OCI-LY7 (cell line): Measurements from ENCODE around the gene MAML3.

Source experiments
- EZH2phosphoT487 ChIP-seq: fragments of 200-600 bp; sonication (generic); IDR thresholded peaks from 2 replicates; pipeline ENCODE4 v1.6.1; 2018; ENCODE audit warnings: low read depth, borderline replicate concordance, mild to moderate bottlenecking, mixed run types, antibody characterized with exemption, low read length, moderate library complexity, mixed read lengths
- TF ChIP-seq, protein P1 (sequence below): fragments of 200-600 bp; sonication (generic); conservative IDR thresholded peaks from 2 replicates; pipeline ENCODE4 v1.5.1; 2014; ENCODE audit warnings: mild to moderate bottlenecking, antibody characterized with exemption, low read length, moderate library complexity, mixed read lengths

DNA sequence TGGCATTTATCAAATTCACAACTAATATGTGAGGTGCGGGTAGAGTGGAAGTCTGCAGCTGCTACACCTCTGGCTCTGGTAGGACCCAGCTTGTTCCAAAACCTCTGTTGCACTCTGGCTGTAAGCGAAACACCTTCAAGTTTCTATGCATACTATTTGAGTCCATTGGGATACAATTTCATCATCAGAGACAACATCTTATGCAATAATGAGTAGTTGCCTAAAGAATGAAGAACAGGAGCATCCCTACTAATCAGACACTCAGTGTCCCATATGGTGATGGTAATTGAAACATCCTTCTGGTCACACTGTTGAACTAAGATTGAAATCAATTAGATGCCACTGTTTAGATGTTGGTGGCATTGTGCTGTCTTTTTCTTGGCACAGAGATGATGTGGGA is 309.9 kb downstream of the MAML3 start:
- TF ChIP-seq, protein P1, sequence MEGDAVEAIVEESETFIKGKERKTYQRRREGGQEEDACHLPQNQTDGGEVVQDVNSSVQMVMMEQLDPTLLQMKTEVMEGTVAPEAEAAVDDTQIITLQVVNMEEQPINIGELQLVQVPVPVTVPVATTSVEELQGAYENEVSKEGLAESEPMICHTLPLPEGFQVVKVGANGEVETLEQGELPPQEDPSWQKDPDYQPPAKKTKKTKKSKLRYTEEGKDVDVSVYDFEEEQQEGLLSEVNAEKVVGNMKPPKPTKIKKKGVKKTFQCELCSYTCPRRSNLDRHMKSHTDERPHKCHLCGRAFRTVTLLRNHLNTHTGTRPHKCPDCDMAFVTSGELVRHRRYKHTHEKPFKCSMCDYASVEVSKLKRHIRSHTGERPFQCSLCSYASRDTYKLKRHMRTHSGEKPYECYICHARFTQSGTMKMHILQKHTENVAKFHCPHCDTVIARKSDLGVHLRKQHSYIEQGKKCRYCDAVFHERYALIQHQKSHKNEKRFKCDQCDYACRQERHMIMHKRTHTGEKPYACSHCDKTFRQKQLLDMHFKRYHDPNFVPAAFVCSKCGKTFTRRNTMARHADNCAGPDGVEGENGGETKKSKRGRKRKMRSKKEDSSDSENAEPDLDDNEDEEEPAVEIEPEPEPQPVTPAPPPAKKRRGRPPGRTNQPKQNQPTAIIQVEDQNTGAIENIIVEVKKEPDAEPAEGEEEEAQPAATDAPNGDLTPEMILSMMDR: no peak
- TF ChIP-seq EZH2phosphoT487: no peak
